Gastrocnemius medialis (tissue), 4 donors: ENCODE data around the gene SMYD5. TPM values are rescaled to one million over a fixed set of nuclear protein-coding genes. Genes with fewer than 3 reads are reported as not detected.

ENCODE experiments used
- ATAC-seq, 2 donors: fragments of 150-250 bp; one replicate each; pipeline ENCODE4 v1.9.1; 2016
- DNase-seq, 2 donors: peaks; one replicate each; pipeline ENCODE4 v3.0.0-alpha.2; 2019
- H3K27ac ChIP-seq, 4 donors: fragments of 200-600 bp; sonication (generic); 1 replicate in 1 of 4; 2 replicates in 3 of 4; pipeline ENCODE4 v1.5.1; 2016 to 2018; ENCODE audit warnings: mild to moderate bottlenecking in 2 of 4, moderate library complexity in 1 of 4
- H3K27me3 ChIP-seq, 3 donors: fragments of 200-600 bp; sonication (generic) in 2 of 3; 1 replicate in 1 of 3; 2 replicates in 2 of 3; pipeline versions ENCODE4 v1.5.1 to v1.6.0; 2016 to 2019; ENCODE audit warnings: mild to moderate bottlenecking in 1 of 3, moderate library complexity in 1 of 3
- H3K36me3 ChIP-seq, 2 donors: fragments of 200-600 bp; sonication (generic) in 1 of 2; one replicate each; pipeline ENCODE4 v1.5.1; 2017 to 2018
- H3K4me1 ChIP-seq, 2 donors: fragments of 200-600 bp; sonication (generic) in 1 of 2; one replicate each; pipeline ENCODE4 v1.5.1; 2016 to 2017; ENCODE audit warnings: mild to moderate bottlenecking in 2 of 2
- H3K4me3 ChIP-seq, 4 donors: fragments of 200-600 bp; sonication (generic) in 3 of 4; 1 replicate in 1 of 4; 2 replicates in 3 of 4; pipeline ENCODE4 v1.5.1; 2016 to 2019; ENCODE audit warnings: mild to moderate bottlenecking in 2 of 4
- H3K9me3 ChIP-seq, 3 donors: fragments of 200-600 bp; sonication (generic) in 2 of 3; 1 replicate in 1 of 3; 2 replicates in 2 of 3; pipeline ENCODE4 v1.5.1; 2016 to 2019
- POLR2A ChIP-seq, 2 donors: fragments of 450-650 bp; IDR thresholded peaks; one replicate each; pipeline ENCODE4 v1.6.1; 2017; ENCODE audit warnings: antibody characterized with exemption in 2 of 2, mild to moderate bottlenecking in 2 of 2, moderate library complexity in 2 of 2
- in situ Hi-C, 4 donors: fragments of 200-750 bp; cut with MboI; loops; one replicate each; pipeline versions ENCODE4 v1.15.0 to v1.8.0; 2017; ENCODE audit warnings: low sequenced_read_pairs in 4 of 4
- intact Hi-C: fragments of 100-400 bp; cut with DNase I; formaldehyde crosslinking; loops from one replicate; pipeline ENCODE4 v1.15.1; 2023; ENCODE audit warnings: low total_unique reads
- total RNA-seq, 4 donors: library from RNA; depleted of rRNA; stranded (reverse); fragments of >200 nt; gene quantifications; one replicate each; pipeline versions ENCODE4 v1.1.0 to v1.2.3, GENCODE V29; 2016
- TF ChIP-seq, protein P1 (sequence below), 5 experiments: fragments of 450-650 bp in 3 of 5; fragments of 200-600 bp in 2 of 5; sonication (generic) in 2 of 5; IDR thresholded peaks in 4 of 5; conservative IDR thresholded peaks in 1 of 5; 1 replicate in 4 of 5; 2 replicates in 1 of 5; pipeline ENCODE4 v1.5.1; 2016 to 2019; ENCODE audit warnings: antibody characterized with exemption in 5 of 5, mild to moderate bottlenecking in 3 of 5, moderate library complexity in 3 of 5

Gene SMYD5
- total RNA-seq, 4 donors from 2014 or later = 9.8 to 17.7 (median 13.7) TPM

DNA sequence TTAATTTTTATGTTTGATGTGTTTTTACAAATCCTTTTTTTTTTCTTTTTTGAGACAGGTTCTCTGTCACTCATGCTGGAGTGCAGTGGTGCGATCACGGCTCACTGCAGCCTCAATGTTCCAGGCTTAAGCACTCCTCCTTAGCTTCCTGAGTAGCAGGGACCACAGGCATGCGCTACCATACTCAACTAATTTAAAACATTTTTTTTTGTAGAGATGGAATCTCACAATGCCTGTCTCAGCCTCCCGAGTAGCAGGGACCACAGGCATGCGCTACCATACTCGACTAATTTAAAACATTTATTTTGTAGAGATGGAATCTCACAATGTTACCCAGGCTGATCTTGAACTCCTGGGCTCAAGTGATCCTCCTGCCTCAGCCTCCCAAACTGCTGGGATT, 8.4 kb upstream of the SMYD5 start:
- in situ Hi-C loops = no loop called here
- TF ChIP-seq, protein P1, sequence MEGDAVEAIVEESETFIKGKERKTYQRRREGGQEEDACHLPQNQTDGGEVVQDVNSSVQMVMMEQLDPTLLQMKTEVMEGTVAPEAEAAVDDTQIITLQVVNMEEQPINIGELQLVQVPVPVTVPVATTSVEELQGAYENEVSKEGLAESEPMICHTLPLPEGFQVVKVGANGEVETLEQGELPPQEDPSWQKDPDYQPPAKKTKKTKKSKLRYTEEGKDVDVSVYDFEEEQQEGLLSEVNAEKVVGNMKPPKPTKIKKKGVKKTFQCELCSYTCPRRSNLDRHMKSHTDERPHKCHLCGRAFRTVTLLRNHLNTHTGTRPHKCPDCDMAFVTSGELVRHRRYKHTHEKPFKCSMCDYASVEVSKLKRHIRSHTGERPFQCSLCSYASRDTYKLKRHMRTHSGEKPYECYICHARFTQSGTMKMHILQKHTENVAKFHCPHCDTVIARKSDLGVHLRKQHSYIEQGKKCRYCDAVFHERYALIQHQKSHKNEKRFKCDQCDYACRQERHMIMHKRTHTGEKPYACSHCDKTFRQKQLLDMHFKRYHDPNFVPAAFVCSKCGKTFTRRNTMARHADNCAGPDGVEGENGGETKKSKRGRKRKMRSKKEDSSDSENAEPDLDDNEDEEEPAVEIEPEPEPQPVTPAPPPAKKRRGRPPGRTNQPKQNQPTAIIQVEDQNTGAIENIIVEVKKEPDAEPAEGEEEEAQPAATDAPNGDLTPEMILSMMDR (IDR thresholded peaks at IDR 0.05 in 4 of 5, conservative IDR thresholded peaks at IDR 0.05 in 1 of 5) = no peak
- no peak for TF ChIP-seq POLR2A (IDR thresholded peaks at IDR 0.05)
- no peak for ATAC-seq

DNA sequence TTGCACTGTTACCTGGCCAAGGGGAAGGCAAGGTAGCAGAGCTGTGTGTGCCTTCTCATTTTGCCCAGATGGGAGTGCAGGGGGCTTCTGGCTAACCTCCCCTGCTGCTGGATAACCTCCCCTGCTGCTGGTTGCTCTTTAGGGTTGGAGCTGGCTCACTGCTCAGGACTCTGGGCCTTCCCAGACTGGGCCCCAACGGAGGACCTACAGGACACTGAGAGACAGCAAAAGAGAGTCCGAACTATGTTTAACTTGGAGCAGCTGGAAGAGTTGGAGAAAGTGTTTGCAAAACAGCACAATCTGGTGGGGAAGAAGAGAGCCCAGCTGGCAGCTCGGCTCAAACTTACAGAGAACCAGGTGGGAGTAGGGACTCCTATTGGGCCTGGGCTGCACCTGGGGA, 5.8 kb upstream of the SMYD5 start:
- no peak for TF ChIP-seq POLR2A (IDR thresholded peaks at IDR 0.05)
- TF ChIP-seq, protein P1 (IDR thresholded peaks at IDR 0.05 in 4 of 5, conservative IDR thresholded peaks at IDR 0.05 in 1 of 5) = no peak
- Histone ChIP-seq H3K27me3 (peaks cover 11 to 29% (median 24%) of the 10 kb centered on the region in 3 donors), H3K27ac (no peak overlapping the region), H3K4me1 (no peaks in the 10 kb centered on the region), H3K36me3 (no peaks in the 10 kb centered on the region), H3K4me3 (no peak overlapping the region), H3K9me3 (no peaks in the 10 kb centered on the region)
- in situ Hi-C loops = no loop called here
- no peak for ATAC-seq
- intact Hi-C loops = no loop called here
- no peak for DNase-seq

More for the DNA sequence above, 8.4 kb upstream of the SMYD5 start:
- peaks cover 33 to 53% (median 45%) of the 10 kb centered on the region in 3 donors for H3K27me3 ChIP-seq
- intact Hi-C loops = no loop called here
- peaks cover 0 to 10% of the 10 kb centered on the region in 2 donors for H3K4me1 ChIP-seq
- H3K9me3 ChIP-seq = no peaks in the 10 kb centered on the region
- no peak for DNase-seq
- H3K36me3 ChIP-seq = no peaks in the 10 kb centered on the region
- no peak overlapping the region for H3K27ac ChIP-seq
- no peak overlapping the region for H3K4me3 ChIP-seq

DNA sequence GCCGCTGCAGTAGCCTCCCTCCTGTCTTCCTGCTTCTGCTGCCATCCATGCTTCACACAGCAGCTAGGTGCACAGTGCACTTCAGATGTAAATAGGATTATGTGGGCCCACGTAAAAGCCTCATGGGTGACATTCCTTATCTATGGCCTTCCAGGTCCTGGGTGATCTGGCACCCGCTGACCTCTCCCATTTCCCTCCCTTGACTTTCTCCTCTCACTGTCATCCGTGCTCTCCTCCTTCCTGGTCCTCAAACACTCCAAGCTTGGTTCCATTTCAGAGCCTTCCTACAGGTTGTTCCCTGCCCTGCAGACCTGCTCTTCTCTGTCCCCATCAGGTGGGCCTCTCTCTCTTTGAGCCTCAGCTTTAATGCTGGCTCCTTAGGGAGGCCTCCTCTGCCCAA, 4.0 kb upstream of the SMYD5 start:
- intact Hi-C loops (loop anchor here (5.0 kb wide), 1 partner anchor 98 kb away; the partner anchor contains the start of gene RAB11FIP5), in situ Hi-C loops (no loop called here)
- Histone ChIP-seq H3K4me1 (peaks cover 0 to 7% of the 10 kb centered on the region in 2 donors), H3K4me3 (no peak overlapping the region), H3K27me3 (peaks cover 0 to 16% (median 13%) of the 10 kb centered on the region in 3 donors), H3K27ac (no peak overlapping the region), H3K9me3 (no peaks in the 10 kb centered on the region), H3K36me3 (no peaks in the 10 kb centered on the region)
- no peak for ATAC-seq
- DNase-seq = no peak
- TF ChIP-seq, protein P1 (IDR thresholded peaks at IDR 0.05 in 4 of 5, conservative IDR thresholded peaks at IDR 0.05 in 1 of 5) = no peak
- TF ChIP-seq POLR2A (IDR thresholded peaks at IDR 0.05) = no peak

DNA sequence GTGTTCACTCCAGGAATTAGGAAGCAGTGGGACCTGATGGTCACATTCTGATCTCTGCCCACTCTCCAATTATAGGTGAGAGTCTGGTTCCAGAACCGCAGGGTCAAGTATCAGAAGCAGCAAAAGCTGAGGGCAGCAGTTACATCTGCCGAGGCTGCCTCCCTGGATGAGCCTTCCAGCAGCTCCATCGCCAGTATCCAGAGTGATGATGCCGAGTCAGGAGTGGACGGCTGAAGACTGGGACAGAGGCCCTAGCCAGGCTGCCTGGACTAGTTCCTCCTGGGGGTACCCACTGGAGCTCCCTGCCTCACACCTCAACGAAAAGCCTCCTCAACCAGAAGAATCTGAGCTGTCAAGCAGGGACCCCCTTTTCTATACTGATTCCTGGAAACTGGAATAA, 3.3 kb upstream of the SMYD5 start:
- ATAC-seq = no peak
- Histone ChIP-seq H3K27ac (no peak overlapping the region), H3K27me3 (peaks cover 0 to 9% (median 7%) of the 10 kb centered on the region in 3 donors), H3K9me3 (no peaks in the 10 kb centered on the region), H3K4me3 (no peak overlapping the region), H3K4me1 (peaks cover 0 to 12% of the 10 kb centered on the region in 2 donors), H3K36me3 (no peaks in the 10 kb centered on the region)
- in situ Hi-C loops = no loop called here
- no peak for DNase-seq
- TF ChIP-seq, protein P1 (IDR thresholded peaks at IDR 0.05 in 4 of 5, conservative IDR thresholded peaks at IDR 0.05 in 1 of 5) = no peak
- intact Hi-C loops = loop anchor here (5.0 kb wide), 1 partner anchor 98 kb away; the partner anchor contains the start of gene RAB11FIP5

DNA sequence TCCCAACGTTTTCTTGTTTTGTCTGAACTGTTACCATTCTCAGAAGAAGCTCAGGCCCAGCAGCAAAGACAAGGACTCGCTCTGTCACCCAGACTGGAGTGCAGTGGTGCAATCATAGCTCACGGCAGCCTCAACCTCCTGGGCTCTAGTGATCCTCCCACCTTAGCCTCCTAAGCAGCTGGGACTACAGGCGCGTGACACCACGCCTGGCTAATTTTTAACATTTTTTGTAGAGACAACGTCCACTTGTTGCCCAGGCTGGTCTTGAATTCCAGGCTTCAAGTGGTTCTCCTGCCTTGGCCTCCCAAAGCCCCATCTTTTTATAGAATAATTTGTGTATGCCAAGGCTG, 2.0 kb upstream of the SMYD5 start:
- Histone ChIP-seq H3K4me3 (no peak overlapping the region), H3K27me3 (no peaks in the 10 kb centered on the region), H3K27ac (no peak overlapping the region), H3K9me3 (no peaks in the 10 kb centered on the region), H3K36me3 (no peaks in the 10 kb centered on the region), H3K4me1 (peaks cover 4 to 12% of the 10 kb centered on the region in 2 donors)
- in situ Hi-C loops = no loop called here
- intact Hi-C loops = loop anchor here (1.0 to 5.0 kb wide), 2 partner anchors 35 to 100 kb away; partner anchors contain the start of gene RAB11FIP5
- ATAC-seq (no peak), DNase-seq (no peak)
- TF ChIP-seq, protein P1 (IDR thresholded peaks at IDR 0.05 in 4 of 5, conservative IDR thresholded peaks at IDR 0.05 in 1 of 5) = no peak
